ENCODE measurements around the gene AP2M1.

- TF ChIP-seq EP300 (conservative IDR thresholded peaks at IDR 0.05; ENCODE audit: poor library complexity, severe bottlenecking) (no peak), RAD21 (conservative IDR thresholded peaks at IDR 0.05) (no peak), CTCF (IDR thresholded peaks at IDR 0.05; ENCODE audit: poor library complexity, severe bottlenecking) (no peak), EZH2 (IDR thresholded peaks at IDR 0.05; ENCODE audit: borderline replicate concordance, insufficient read depth, low read length, poor library complexity, severe bottlenecking) (no peak), POLR2AphosphoS5 (IDR thresholded peaks at IDR 0.05) (no peak)
Observed at GRCh38 chr3:184174284-184174645, 390 bp upstream of the AP2M1 start.
